Esophagus squamous epithelium (tissue), 5 donors: Measurements from ENCODE around the gene SPATA25. TPM values are rescaled to one million over a fixed set of nuclear protein-coding genes. Genes with fewer than 3 reads are reported as not detected.
"Not testable (repeated sequence)": the region's sequence is repeated elsewhere in the genome, so short reads cannot be mapped to it uniquely, and the experiment has no call there.

Experiments
- DNase-seq: peaks from one replicate; lab custom pipeline; 2025; lab: John Stamatoyannopoulos, UW
- H3K27ac ChIP-seq, 4 donors: fragments of 200-600 bp; sonication (generic); one replicate each; pipeline ENCODE4 v1.5.1; 2016 to 2019; ENCODE audit warnings: mild to moderate bottlenecking in 1 of 4
- H3K27me3 ChIP-seq, 4 donors: fragments of 200-600 bp; sonication (generic); 1 replicate in 3 of 4; 2 replicates in 1 of 4; pipeline versions ENCODE4 v1.5.1 to v1.6.0; 2017 to 2021; ENCODE audit warnings: antibody characterized with exemption in 1 of 4
- H3K36me3 ChIP-seq, 3 donors: fragments of 200-600 bp; sonication (generic); one replicate each; pipeline ENCODE4 v1.5.1; 2016 to 2019
- H3K4me1 ChIP-seq, 3 donors: fragments of 200-600 bp; sonication (generic); one replicate each; pipeline ENCODE4 v1.5.1; 2017 to 2019
- H3K4me3 ChIP-seq, 4 donors: fragments of 200-600 bp; sonication (generic); 1 replicate in 3 of 4; 2 replicates in 1 of 4; pipeline ENCODE4 v1.5.1; 2016 to 2019; ENCODE audit warnings: mild to moderate bottlenecking in 2 of 4, moderate library complexity in 1 of 4
- H3K9me3 ChIP-seq, 3 donors: fragments of 200-600 bp; sonication (generic); one replicate each; pipeline ENCODE4 v1.5.1; 2016 to 2019
- POLR2A ChIP-seq, 4 donors: fragments of 450-650 bp; IDR thresholded peaks; one replicate each; pipeline ENCODE4 v1.6.1; 2017; ENCODE audit warnings: antibody characterized with exemption in 4 of 4, mild to moderate bottlenecking in 4 of 4, moderate library complexity in 3 of 4
- WGBS, 2 donors: methylation state at CpG; one replicate each; pipeline ENCODE4 v1.1.5; 2018; 5-methylcytosine and 5-hydroxymethylcytosine counted together
- intact Hi-C: fragments of 100-400 bp; cut with DNase I; formaldehyde crosslinking; loops from one replicate; pipeline ENCODE4 v1.15.0; 2022
- total RNA-seq, 4 donors: library from RNA; depleted of rRNA; stranded (reverse); fragments of >200 nt; gene quantifications; one replicate each; pipeline ENCODE4 v1.1.0, GENCODE V29; 2016
- TF ChIP-seq, protein P1 (sequence below), 6 experiments: fragments of 450-650 bp in 4 of 6; fragments of 200-600 bp in 2 of 6; sonication (generic) in 2 of 6; IDR thresholded peaks; one replicate each; pipeline ENCODE4 v1.5.1; 2016 to 2019; ENCODE audit warnings: antibody characterized with exemption in 6 of 6, mild to moderate bottlenecking in 4 of 6, moderate library complexity in 4 of 6
- donor health status: DM: yes; HTN: yes; CAD: no.

Gene SPATA25
- total RNA-seq, 4 donors from 2014 or later: 1.1 to 1.3 TPM; not detected in 2

DNA sequence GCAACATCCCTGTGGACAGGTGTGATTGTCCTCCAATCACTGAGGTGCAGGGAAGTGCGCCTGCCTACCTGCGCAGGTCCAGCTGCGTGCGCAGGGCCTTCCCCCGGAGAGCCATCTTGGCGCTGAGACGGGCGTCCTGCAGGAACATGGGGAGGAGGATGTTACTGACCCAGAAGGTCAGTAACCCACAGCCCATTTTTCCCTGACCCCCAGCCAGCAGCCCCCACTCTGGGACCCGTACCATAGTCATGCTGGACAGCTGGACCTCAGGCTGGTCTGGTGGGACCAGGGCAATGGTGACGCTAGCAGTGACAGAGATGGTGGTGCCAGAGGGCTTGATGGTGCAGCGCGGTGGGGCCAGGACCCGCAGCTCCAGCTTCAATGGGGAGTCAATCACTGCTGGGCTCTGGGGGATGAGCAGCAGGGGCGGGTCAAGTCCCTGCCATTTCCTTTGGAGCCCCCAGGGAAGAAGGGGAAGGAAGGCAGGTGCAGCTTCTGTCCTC is 14.8 kb upstream of the SPATA25 start:
- Histone ChIP-seq H3K36me3 (peaks cover 0 to 92% (median 16%) of the 10 kb centered on the region in 3 donors), H3K9me3 (no peaks in the 10 kb centered on the region), H3K27me3 (no peaks in the 10 kb centered on the region), H3K27ac (no peak overlapping the region), H3K4me3 (no peak overlapping the region), H3K4me1 (no peaks in the 10 kb centered on the region)
- intact Hi-C loops: no loop called here
- DNase-seq: no peak
- 97% methylated on average over 8 of the region's 14 CpGs; no CpG with 5 or more reads in 1 of the 2 donors for WGBS, 2 donors
- TF ChIP-seq, protein P1, sequence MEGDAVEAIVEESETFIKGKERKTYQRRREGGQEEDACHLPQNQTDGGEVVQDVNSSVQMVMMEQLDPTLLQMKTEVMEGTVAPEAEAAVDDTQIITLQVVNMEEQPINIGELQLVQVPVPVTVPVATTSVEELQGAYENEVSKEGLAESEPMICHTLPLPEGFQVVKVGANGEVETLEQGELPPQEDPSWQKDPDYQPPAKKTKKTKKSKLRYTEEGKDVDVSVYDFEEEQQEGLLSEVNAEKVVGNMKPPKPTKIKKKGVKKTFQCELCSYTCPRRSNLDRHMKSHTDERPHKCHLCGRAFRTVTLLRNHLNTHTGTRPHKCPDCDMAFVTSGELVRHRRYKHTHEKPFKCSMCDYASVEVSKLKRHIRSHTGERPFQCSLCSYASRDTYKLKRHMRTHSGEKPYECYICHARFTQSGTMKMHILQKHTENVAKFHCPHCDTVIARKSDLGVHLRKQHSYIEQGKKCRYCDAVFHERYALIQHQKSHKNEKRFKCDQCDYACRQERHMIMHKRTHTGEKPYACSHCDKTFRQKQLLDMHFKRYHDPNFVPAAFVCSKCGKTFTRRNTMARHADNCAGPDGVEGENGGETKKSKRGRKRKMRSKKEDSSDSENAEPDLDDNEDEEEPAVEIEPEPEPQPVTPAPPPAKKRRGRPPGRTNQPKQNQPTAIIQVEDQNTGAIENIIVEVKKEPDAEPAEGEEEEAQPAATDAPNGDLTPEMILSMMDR (IDR thresholded peaks at IDR 0.05): no peak
- TF ChIP-seq POLR2A (IDR thresholded peaks at IDR 0.05): no peak

DNA sequence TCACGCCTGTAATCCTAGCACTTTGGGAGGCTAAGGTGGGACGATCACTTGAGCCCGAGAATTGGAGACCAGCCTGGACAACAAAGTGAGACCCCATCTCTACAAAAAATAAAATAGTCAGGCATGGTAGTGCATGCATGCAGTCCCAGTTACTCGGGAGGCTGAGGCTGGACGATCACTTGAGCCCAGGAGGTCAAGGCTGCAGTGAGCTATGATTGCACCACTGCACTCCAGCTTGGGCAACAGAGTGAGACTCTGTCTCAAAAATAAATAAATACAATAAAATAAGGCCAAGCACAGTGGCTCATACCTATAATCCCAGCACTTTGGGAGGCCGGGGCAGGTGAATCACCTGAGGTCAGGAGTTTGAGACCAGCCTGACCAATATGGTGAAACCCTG is 13.9 kb upstream of the SPATA25 start:
- H3K4me1 ChIP-seq, DNase-seq, H3K27ac ChIP-seq, H3K27me3 ChIP-seq, H3K9me3 ChIP-seq, intact Hi-C loops, H3K4me3 ChIP-seq: not testable (repeated sequence)
- 87 to 94% methylated on average over 6 of the region's 6 CpGs for WGBS, 2 donors
- H3K36me3 ChIP-seq: peaks cover 0 to 93% (median 17%) of the 10 kb centered on the region in 3 donors

DNA sequence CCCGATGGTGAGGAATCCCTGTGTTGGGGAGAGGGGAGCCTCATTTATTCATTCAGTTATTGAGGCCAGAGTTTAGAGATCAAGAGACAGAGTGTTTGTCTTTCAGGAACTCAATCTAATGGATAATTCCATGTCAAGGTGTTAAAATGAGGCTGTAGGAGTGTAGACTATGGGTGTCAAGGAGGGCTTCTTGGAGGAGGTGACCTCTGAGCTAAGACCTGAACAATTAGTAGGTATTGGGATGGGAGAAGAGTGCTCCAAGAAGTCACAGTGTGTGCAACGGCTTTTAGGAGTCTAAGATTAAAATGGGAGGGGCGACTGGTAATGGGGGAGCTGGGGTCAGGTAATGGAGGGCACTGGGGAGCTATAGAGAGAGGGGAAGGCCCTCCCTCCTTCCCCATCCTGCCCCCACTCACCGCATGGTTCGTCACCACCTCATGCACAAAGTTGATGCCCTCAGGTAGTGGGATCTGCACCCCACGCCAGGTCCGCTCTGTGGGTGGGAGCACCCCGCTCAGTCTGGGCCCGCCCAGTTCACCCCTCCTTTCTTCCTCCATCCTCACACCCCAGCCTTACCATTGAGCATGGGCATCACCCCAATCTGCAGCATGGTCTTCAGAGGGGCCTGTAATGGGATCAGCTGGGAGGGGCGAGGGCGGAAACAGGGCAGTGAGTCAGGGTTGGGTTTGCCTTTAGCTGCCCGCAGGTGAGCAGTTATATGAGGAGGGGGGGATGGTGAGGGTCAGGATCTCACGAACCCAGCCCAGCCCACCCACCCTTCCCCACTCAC is 11.8 kb upstream of the SPATA25 start:
- Histone ChIP-seq H3K27ac (no peak overlapping the region), H3K27me3 (no peaks in the 10 kb centered on the region), H3K4me3 (no peak overlapping the region), H3K36me3 (peaks cover 0 to 94% (median 26%) of the 10 kb centered on the region in 3 donors), H3K4me1 (no peaks in the 10 kb centered on the region), H3K9me3 (no peaks in the 10 kb centered on the region)
- TF ChIP-seq, protein P1 (IDR thresholded peaks at IDR 0.05): no peak
- DNase-seq: no peak
- WGBS, 2 donors: 79 to 81% methylated on average over 8 to 10 of the region's 13 CpGs
- intact Hi-C loops: loop anchor here (10.0 kb wide), 1 partner anchor 46 kb away; no protein-coding TSS in a partner anchor

DNA sequence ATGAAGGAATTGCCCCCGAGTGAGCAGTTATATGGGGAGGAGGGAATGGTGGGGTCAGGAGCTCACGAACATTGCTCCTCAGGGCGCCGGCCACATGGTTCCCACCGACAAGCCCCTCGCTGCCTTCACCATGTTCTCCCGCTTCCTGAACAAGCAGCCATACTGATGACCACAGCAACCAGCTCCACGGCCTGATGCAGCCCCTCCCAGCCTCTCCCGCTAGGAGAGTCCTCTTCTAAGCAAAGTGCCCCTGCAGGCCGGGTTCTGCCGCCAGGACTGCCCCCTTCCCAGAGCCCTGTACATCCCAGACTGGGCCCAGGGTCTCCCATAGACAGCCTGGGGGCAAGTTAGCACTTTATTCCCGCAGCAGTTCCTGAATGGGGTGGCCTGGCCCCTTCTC is 10.9 kb upstream of the SPATA25 start:
- no peak overlapping the region for H3K4me3 ChIP-seq
- peaks cover 0 to 100% (median 26%) of the 10 kb centered on the region in 3 donors for H3K36me3 ChIP-seq

DNA sequence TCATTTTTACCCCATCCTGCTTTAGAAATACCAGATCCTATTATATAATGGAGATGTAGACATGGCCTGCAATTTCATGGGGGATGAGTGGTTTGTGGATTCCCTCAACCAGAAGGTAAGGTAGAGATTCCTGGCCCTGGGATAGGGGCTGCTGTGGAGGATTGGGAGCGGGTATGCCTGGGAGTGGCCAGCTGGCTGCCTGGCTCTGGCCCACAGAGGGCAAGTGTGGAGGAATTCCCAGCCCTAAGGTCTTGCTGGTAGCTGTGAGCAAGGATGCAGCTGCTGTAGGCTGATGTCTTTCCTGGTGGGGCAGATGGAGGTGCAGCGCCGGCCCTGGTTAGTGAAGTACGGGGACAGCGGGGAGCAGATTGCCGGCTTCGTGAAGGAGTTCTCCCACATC is 10.3 kb upstream of the SPATA25 start:
- TF ChIP-seq, protein P1 (IDR thresholded peaks at IDR 0.05): no peak
- no peak for TF ChIP-seq POLR2A (IDR thresholded peaks at IDR 0.05)
- Histone ChIP-seq H3K27me3 (no peaks in the 10 kb centered on the region), H3K27ac (no peak overlapping the region), H3K9me3 (no peaks in the 10 kb centered on the region), H3K36me3 (peaks cover 3 to 100% (median 26%) of the 10 kb centered on the region in 3 donors), H3K4me1 (peaks cover 0 to 12% (median 7%) of the 10 kb centered on the region in 3 donors), H3K4me3 (no peak overlapping the region)
- DNase-seq: no peak
- intact Hi-C loops: loop anchor here (10.0 kb wide), 1 partner anchor 47 kb away; no protein-coding TSS in a partner anchor
- 94 to 97% methylated on average over 7 of the region's 7 CpGs for WGBS, 2 donors

More for the DNA sequence above, 10.9 kb upstream of the SPATA25 start:
- intact Hi-C loops: loop anchor here (10.0 kb wide), 1 partner anchor 47 kb away; no protein-coding TSS in a partner anchor
- Histone ChIP-seq H3K27me3 (no peaks in the 10 kb centered on the region), H3K9me3 (no peaks in the 10 kb centered on the region), H3K27ac (no peak overlapping the region), H3K4me1 (peaks cover 0 to 6% (median 2%) of the 10 kb centered on the region in 3 donors)
- no peak for DNase-seq
- TF ChIP-seq POLR2A (IDR thresholded peaks at IDR 0.05): no peak
- TF ChIP-seq, protein P1 (IDR thresholded peaks at IDR 0.05): no peak
- 78 to 82% methylated on average over 9 of the region's 12 CpGs for WGBS, 2 donors
